Vagina (tissue), 2 donors: ENCODE data around the gene CCT8L2. TPM values are rescaled to one million over a fixed set of nuclear protein-coding genes. Genes with fewer than 3 reads are reported as not detected.
"Not testable (repeated sequence)": the region's sequence is repeated elsewhere in the genome, so short reads cannot be mapped to it uniquely, and the experiment has no call there.

ENCODE experiments used
- DNase-seq, 2 donors: peaks; one replicate each; pipeline ENCODE4 v3.0.0-alpha.2; 2017; ENCODE audit errors: extremely low spot score in 2 of 2
- H3K27ac ChIP-seq: fragments of 200-600 bp; sonication (generic); one replicate; pipeline ENCODE4 v1.5.1; 2019
- H3K27me3 ChIP-seq: fragments of 200-600 bp; sonication (generic); one replicate; pipeline ENCODE4 v1.5.1; 2019
- H3K36me3 ChIP-seq, 2 donors: fragments of 200-600 bp; sonication (generic); one replicate each; pipeline ENCODE4 v1.5.1; 2017 to 2019
- H3K4me1 ChIP-seq: fragments of 200-600 bp; sonication (generic); one replicate; pipeline ENCODE4 v1.5.1; 2019
- H3K4me3 ChIP-seq, 2 donors: fragments of 200-600 bp; sonication (generic); 1 replicate in 1 of 2; 2 replicates in 1 of 2; pipeline ENCODE4 v1.5.1; 2016 to 2019
- H3K9me3 ChIP-seq: fragments of 200-600 bp; sonication (generic); one replicate; pipeline ENCODE4 v1.5.1; 2019
- POLR2A ChIP-seq, 2 donors: fragments of 450-650 bp; IDR thresholded peaks; one replicate each; pipeline ENCODE4 v1.6.1; 2017; ENCODE audit warnings: antibody characterized with exemption in 2 of 2, mild to moderate bottlenecking in 2 of 2, moderate library complexity in 2 of 2
- POLR2AphosphoS5 ChIP-seq, 2 donors: sonication (generic); formaldehyde crosslinking; IDR thresholded peaks; one replicate each; pipeline ENCODE4 v1.9.0; 2017; ENCODE audit warnings: antibody characterized with exemption in 2 of 2, mild to moderate bottlenecking in 2 of 2, low read depth in 1 of 2; ENCODE audit not compliant: insufficient read depth in 1 of 2
- intact Hi-C: fragments of 100-400 bp; cut with DNase I; formaldehyde crosslinking; loops from one replicate; pipeline ENCODE4 v1.15.1; 2023
- total RNA-seq: library from RNA; depleted of rRNA; stranded (reverse); fragments of >200 nt; gene quantifications from one replicate; pipeline ENCODE4 v1.2.3, GENCODE V29; 2016
- TF ChIP-seq, protein P1 (sequence below), 3 experiments: fragments of 450-650 bp in 2 of 3; fragments of 200-600 bp in 1 of 3; sonication (generic) in 1 of 3; IDR thresholded peaks; one replicate each; pipeline ENCODE4 v1.5.1; 2017 to 2019; ENCODE audit warnings: antibody characterized with exemption in 3 of 3, mild to moderate bottlenecking in 2 of 3, moderate library complexity in 2 of 3

The CCT8L2 gene
- total RNA-seq, 1 donor from 2014 or later = not detected

DNA sequence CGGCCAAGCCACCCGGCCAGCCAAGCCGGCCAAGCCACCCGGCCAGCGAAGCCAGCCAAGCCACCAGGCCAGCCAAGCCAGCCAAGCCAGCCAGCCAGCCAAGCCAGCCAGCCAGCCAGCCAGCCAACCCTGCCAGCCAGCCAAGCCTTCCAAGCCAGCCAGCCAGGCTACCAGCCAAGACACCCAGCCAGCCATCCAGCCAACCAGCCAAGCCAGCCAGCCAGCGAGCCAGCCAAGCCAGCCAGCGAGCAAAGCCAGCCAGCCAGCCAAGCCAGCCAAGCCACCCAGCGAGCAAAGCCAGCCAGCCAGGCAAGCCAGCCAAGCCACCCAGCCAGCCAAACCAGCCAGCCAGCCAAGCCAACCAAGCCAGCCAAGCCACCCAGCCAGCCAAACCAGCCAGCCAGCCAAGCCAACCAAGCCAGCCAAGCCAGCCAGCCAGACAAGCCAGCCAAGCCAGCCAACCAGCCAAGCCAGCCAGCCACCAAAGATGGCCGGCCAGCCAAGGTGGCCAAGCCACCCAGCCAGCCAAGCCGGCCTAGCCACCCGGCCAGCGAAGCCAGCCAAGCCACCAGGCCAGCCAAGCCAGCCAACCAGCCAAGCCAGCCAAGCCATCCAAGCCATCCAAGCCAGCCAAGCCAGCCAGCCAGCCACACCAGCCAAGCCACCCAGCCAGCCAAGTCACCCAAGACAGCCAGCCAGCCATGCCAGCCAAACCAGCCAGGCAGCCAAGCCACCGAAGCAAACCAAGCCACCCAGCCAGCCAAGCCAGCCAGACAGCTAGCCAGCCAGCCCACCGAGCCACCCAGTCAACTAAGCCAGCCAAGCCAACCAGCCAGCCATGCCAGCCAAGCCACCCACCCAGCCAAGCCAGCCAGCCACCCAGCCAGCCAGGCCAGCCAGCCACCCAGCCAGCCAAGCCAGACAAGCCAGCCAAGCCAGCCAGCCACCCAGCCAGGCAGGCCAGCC lies 28.8 kb downstream of the CCT8L2 start:
- Histone ChIP-seq H3K27ac (no peak overlapping the region), H3K4me1 (no peaks in the 10 kb centered on the region), H3K4me3 (no peak overlapping the region), H3K36me3 (no peaks in the 10 kb centered on the region), H3K27me3 (no peaks in the 10 kb centered on the region), H3K9me3 (no peaks in the 10 kb centered on the region)
- intact Hi-C loops = no loop called here
- DNase-seq = no peak
- TF ChIP-seq, protein P1, sequence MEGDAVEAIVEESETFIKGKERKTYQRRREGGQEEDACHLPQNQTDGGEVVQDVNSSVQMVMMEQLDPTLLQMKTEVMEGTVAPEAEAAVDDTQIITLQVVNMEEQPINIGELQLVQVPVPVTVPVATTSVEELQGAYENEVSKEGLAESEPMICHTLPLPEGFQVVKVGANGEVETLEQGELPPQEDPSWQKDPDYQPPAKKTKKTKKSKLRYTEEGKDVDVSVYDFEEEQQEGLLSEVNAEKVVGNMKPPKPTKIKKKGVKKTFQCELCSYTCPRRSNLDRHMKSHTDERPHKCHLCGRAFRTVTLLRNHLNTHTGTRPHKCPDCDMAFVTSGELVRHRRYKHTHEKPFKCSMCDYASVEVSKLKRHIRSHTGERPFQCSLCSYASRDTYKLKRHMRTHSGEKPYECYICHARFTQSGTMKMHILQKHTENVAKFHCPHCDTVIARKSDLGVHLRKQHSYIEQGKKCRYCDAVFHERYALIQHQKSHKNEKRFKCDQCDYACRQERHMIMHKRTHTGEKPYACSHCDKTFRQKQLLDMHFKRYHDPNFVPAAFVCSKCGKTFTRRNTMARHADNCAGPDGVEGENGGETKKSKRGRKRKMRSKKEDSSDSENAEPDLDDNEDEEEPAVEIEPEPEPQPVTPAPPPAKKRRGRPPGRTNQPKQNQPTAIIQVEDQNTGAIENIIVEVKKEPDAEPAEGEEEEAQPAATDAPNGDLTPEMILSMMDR (IDR thresholded peaks at IDR 0.05) = no peak
- no peak for TF ChIP-seq POLR2A (IDR thresholded peaks at IDR 0.05)
- TF ChIP-seq POLR2AphosphoS5 (IDR thresholded peaks at IDR 0.05; ENCODE audit: insufficient read depth in 1 of 2, low read depth in 1 of 2) = no peak

DNA sequence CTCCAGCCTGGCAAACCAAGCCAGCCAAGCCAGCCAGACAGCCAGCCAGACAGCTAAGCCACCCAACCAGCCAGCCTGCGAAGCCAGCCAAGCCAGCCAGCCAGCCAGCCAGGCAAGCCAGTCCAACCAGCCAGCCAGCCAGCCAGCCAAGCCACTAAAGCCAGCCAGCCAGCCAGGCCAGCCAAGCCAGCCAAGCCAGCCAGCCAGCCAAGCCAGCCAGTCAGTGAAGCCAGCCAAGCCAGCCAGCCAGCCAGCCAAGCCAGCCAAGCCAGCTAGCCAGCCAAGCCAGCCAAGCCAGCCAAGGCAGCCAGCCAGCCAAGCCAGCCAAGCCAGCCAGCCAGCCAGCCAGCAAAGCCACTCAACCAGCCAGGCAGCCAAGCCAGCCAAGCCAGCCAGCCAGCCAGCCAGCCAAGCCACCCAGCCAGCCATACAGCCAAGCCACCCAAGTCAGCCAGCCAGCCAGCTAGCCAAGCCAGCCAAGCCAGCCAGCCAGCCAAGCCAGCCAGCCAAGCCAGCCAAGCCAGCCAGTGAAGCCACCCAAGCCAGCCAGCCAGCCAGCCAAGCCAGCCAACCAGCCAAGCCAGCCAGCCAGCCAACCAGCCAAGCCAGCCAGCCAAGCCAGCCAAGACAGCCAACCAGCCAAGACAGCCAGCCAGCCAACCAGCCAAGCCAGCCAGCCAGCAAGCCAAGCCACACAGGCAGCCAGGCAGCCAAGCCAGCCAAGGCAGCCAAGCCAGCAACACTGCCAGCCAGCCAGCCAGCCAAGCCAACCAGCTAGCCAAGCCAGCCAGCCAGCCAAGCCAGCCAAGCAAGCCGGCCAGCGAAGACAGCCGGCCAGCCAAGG lies 29.7 kb downstream of the CCT8L2 start:
- Histone ChIP-seq H3K27ac (no peak overlapping the region), H3K4me1 (no peaks in the 10 kb centered on the region), H3K36me3 (no peaks in the 10 kb centered on the region), H3K4me3 (no peak overlapping the region), H3K27me3 (no peaks in the 10 kb centered on the region), H3K9me3 (no peaks in the 10 kb centered on the region)
- DNase-seq = no peak
- intact Hi-C loops = no loop called here
- TF ChIP-seq, protein P1 (IDR thresholded peaks at IDR 0.05) = no peak
- TF ChIP-seq POLR2AphosphoS5 (IDR thresholded peaks at IDR 0.05; ENCODE audit: insufficient read depth in 1 of 2, low read depth in 1 of 2) (no peak), POLR2A (IDR thresholded peaks at IDR 0.05) (no peak)

DNA sequence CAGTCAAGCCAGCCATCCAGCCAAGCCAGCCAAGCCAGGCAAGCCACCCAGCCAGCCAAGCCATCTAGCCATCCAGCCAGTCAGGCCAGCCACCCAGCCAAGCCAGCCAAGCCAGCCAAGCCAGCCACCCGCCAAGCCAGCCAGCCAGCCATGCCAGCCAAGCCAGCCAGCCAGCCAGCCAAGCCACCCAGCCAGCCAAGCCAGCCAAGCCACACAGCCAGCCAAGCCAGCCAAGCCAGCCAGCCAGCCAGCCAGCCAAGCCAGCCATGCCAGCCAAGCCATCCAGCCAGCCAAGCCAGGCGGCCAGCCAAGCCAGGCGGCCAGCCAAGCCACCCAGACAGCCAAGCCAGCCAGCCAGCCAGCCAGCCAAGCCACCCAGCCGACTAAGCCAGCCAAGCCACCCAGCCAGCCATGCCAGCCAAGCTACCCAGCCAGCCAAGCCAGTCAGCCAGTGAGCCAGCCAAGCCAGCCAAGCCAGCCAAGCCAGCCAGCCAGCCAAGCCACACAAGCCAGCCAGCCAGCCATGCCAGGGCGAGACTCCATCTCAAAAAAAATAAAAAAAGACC lies 31.4 kb downstream of the CCT8L2 start:
- H3K4me1 ChIP-seq, H3K9me3 ChIP-seq, H3K4me3 ChIP-seq, H3K27me3 ChIP-seq, H3K36me3 ChIP-seq, H3K27ac ChIP-seq, DNase-seq, intact Hi-C loops: not testable (repeated sequence)

DNA sequence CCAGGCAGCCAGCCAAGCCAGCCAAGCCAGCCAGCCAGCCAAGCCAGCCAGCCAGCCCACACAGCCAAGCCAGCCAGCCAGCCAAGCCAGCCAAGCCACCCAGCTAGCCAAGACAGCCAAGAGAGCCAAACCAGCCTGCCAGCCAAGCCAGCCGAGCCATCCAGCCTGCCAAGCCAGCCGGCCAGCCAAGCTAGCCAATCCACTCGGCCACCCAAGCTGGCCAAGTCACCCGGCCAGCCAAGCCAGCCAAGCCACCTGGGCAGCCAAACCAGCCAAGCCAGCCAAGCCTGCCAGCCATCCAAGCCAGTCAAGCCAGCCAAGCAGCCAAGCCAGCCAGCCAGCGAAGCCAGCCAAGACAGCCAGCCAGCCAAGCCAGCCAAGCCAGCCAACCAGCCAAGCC lies 32.0 kb downstream of the CCT8L2 start:
- H3K9me3 ChIP-seq, H3K27me3 ChIP-seq, H3K36me3 ChIP-seq, intact Hi-C loops, DNase-seq, H3K27ac ChIP-seq, H3K4me1 ChIP-seq, H3K4me3 ChIP-seq: not testable (repeated sequence)

DNA sequence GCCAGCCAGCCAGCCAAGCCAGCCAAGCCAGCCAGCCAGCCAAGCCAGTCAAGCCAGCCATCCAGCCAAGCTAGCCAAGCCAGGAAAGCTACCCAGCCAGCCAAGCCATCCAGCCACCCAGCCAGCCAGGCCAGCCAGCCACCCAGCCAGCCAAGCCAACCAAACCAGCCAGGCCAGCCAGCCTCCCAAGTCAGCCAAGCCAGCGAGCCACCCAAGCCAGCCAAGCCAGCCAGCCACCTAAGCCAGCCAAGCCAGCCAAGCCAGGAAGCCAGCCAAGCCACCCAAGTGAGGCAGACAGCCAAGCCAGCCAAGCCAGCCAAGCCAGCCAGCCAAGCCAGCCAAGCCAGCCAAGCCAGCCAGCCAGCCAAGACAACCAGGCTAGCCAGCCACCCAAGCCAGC lies 32.6 kb downstream of the CCT8L2 start:
- H3K36me3 ChIP-seq, DNase-seq, H3K27ac ChIP-seq, H3K9me3 ChIP-seq, H3K27me3 ChIP-seq, H3K4me3 ChIP-seq, H3K4me1 ChIP-seq, intact Hi-C loops: not testable (repeated sequence)

DNA sequence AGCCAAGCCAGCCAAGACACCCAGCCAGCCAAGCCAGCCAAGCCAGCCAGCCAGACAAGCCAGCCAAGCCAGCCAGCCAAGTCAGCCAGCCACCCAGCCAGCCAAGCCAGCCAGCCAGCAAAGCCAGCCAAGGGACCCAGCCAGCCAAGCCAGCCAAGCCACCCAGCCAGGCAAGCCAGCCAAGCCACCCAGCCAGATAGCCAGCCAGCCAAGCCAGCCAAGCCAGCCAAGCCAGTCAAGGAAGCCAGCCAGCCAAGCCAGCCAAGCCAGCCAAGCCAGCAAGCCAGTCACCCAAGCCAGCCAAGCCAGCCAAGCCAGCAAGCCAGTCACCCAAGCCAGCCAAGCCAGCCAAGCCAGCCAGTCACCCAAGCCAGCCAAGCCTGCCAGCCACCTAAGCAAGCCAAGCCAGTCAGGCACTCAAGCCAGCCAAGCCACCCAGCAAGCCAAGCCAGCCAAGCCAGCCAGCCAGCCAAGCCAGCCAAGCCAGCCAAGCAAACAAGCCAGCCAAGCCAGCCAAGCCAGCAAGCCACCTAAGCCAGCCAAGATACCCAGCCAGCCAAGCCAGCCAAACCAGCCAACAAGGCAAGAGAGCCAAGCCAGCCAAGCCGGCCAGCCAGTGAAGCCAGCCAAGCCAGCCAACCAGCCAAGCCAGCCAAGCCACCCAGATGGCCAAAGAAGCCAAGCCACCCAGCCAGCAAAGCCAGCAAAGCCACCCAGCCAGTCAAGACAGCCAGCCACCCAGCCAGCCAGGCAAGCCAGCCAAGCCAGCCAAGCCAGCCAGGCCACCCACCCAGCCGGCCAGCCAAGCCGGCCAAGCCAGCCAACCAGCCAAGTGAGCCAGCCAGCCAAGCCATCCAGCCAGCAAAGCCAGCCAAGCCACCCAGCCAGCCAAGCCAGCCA lies 33.3 kb downstream of the CCT8L2 start:
- Histone ChIP-seq H3K36me3 (no peaks in the 10 kb centered on the region), H3K4me3 (no peak overlapping the region), H3K27ac (no peak overlapping the region), H3K27me3 (no peaks in the 10 kb centered on the region), H3K4me1 (no peaks in the 10 kb centered on the region), H3K9me3 (no peaks in the 10 kb centered on the region)
- TF ChIP-seq POLR2A (IDR thresholded peaks at IDR 0.05) (no peak), POLR2AphosphoS5 (IDR thresholded peaks at IDR 0.05; ENCODE audit: insufficient read depth in 1 of 2, low read depth in 1 of 2) (no peak)
- TF ChIP-seq, protein P1 (IDR thresholded peaks at IDR 0.05) = no peak
- intact Hi-C loops = no loop called here
- DNase-seq = no peak

DNA sequence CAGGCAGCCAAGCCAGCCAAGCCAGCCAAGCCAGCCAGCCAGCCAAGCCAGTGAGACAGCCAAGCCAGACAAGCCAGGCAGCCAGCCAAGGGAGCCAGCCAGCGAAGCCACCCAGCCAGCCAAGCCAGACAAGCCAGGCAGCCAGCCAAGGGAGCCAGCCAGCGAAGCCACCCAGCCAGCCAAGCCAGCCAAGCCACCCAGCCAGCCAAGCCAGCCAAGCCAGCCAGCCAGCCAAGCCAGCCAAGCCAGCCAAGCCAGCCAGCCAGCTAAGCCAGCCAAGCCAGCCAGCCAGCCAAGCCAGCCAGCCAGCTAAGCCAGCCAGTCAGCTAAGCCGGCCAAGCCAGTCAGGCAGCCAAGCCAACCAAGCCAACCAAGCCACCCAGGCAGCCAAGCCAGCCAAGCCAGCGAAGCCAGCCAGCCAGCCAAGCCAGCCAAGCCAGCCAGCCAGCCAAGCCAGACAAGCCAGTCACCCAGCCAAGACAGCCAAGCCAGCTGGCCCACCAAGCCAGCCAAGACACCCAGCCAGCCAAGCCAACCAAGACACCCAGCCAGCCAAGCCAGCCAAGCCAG lies 34.1 kb downstream of the CCT8L2 start:
- DNase-seq, H3K36me3 ChIP-seq, H3K4me1 ChIP-seq, H3K9me3 ChIP-seq, H3K4me3 ChIP-seq, intact Hi-C loops, H3K27ac ChIP-seq, H3K27me3 ChIP-seq: not testable (repeated sequence)

DNA sequence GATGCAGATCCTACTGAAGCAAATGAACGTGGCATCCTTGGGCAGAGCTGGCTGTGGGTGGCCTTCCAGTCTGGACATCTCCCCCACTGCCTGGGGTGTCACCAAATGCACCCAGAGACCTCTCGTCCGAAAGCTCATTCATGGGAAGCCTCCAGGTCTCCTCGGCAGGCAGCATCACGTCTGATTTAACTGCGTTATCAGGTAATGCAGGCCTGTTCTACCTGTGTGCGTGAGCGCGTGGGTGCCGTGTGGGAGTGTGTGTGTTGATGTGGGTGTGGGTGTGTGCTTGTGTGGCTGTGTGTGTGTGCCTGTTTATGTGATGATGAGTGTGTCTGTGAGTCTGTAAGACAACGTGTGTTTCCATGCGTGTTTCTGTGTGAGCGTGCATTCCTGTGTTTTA lies 35.1 kb downstream of the CCT8L2 start:
- H3K36me3 ChIP-seq, DNase-seq, H3K9me3 ChIP-seq, intact Hi-C loops, H3K4me1 ChIP-seq, H3K27ac ChIP-seq, H3K4me3 ChIP-seq, H3K27me3 ChIP-seq: not testable (repeated sequence)
